GM18951 (cell line): Measurements from ENCODE around the gene TMEM50B.
"Not testable (repeated sequence)": the region's sequence is repeated elsewhere in the genome, so short reads cannot be mapped to it uniquely, and the experiment has no call there.

Experiments
- POLR2A ChIP-seq: IDR thresholded peaks from 4 replicates; pipeline ENCODE4 v1.6.1; 2011; ENCODE audit warnings: mild to moderate bottlenecking; ENCODE audit not compliant: insufficient read length, insufficient read depth; ENCODE audit errors: extremely low read depth
- in situ Hi-C: fragments of 300-500 bp; cut with MboI; formaldehyde crosslinking; loops from one replicate; pipeline ENCODE4 v1.12.0; 2022; ENCODE audit warnings: low sequenced_read_pairs, mixed read lengths, inconsistent platforms; ENCODE audit not compliant: unreplicated experiment

The TMEM50B gene

DNA sequence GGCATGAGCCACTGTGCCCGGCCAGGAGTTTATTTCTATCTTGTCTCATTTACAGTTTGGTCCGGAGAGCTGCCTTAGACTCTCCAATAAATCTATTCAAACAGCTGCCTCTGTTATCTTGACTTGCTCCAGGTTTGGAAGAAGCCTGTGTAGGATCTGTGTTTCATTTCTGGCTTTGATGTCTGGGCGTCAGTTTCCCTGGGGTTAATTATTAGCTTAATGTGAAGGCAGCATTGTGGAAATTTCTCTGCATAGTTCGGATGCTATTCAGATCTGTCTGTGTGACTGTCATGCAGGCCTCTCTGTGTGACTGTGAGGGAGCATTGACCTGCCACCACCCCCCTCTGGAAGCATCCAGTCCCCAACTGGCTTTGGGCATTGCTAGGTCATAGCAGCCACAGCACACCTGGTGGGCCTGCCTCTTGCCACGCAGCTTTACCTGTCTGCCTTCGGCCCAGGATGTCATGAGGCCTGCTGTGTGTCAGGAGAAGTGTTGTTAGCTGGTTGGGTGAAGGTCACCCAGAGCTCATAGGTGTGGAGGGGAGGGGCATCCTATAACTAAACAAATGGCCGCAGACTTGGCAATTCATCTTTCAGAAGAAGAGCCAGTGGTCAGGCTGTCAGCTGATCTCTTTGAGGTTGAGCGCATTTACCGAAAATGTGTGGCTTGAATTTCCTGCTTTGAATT lies 66.8 kb downstream of the TMEM50B start:
- TF ChIP-seq POLR2A, result no peak
- in situ Hi-C loops, result no loop called here

DNA sequence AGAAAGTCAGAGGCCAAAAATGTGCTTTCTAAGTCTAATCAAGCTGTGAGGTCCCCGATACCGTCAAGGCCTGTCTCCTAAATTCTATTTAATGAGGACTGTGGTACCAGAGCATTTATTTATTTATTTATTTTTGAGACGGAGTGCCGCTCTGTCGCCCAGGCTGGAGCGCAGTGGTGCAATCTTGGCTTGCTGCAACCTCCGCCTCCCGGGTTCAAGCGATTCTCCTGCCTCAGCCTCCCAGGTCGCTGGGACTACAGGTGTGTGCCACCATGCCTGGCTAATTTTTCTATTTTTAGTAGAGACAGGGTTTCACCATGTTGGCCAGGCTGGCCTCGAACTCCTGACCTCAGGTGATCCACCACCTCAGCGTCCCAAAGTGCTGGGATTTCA lies 67.3 kb downstream of the TMEM50B start:
- in situ Hi-C loops, result not testable (repeated sequence)

DNA sequence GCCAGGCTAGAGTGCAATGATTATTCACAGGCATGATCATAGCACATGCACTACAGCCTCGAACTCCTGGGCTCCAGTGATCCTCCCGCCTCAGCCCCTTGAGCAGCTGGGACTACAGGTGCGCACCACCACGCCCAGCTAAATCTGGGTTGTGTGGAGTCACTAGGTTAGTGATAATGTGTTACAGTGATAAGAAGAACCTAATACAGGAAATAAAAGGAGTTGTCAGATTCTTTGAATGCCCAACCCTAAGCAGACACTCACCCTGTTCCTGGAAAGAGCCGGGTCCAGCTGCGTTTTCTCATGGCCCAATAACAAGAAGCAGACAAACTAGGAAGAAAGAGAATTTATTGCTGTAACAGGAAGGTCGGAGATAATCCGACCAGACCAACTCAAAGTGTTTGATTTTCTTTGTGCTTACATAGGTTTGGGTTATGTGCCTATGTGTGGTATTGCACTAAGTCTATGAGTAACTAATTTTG lies 67.8 kb downstream of the TMEM50B start:
- in situ Hi-C loops, result no loop called here
- TF ChIP-seq POLR2A, result no peak

DNA sequence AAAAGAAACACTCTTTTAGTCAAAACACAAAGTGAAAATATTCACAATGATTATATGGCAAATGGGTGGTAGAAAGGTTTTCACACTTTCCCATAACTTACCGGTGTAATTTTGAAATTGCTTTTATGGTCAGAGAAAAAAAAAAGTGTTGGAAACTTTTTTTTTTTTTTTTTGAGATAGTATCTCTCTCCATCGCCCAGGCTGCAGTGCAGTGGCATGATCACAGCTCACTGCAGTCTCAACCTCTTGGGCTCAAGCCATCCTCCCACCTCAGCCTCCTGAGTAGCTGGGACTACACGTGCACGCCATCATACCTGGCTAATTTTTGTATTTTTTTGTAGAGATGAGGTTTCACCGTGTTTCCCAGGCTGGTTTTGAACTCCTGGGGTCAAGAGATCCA lies 73.3 kb downstream of the TMEM50B start:
- no peak for TF ChIP-seq POLR2A
- in situ Hi-C loops, result no loop called here

DNA sequence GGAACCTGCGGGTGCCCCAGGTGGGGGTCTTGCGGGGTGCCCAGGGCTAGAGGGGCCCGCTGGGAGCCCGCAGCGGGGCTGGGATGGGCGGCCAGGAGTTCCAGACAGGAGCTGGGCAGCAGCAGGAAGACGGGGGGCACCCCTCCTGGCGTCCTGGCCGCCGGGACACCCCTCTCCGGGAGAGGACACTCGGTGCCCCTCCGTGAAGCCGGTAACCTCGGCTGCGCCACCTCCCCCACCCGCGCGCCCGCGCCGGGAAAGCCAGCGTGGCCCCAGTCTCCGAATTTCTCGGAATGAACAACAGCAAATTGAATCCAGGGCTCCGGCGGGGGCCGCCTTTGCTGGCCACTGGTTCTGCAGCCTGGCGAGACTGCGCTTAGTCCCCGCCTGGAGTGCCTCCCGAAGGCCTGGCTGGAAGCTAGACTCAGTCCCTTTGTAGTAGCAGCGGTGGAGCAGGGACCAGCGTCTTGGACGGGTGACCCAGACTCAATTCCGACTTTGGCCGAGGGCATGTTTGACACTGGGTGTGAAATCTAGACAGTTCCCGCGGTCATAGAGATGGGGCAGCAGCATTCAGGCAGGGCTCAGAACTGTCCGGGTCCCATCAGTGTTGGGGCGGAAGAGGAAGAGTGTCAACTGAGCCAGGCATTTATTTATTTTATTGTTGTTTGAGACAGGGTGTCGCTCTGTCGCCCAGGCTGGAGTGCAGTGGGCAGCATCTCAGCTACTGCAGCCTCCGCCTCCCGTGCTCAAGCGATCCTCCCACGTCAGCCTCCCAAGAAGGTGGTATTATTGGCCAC lies 75.8 kb downstream of the TMEM50B start:
- in situ Hi-C loops, result no loop called here
- TF ChIP-seq POLR2A, result peak; percentile 33

DNA sequence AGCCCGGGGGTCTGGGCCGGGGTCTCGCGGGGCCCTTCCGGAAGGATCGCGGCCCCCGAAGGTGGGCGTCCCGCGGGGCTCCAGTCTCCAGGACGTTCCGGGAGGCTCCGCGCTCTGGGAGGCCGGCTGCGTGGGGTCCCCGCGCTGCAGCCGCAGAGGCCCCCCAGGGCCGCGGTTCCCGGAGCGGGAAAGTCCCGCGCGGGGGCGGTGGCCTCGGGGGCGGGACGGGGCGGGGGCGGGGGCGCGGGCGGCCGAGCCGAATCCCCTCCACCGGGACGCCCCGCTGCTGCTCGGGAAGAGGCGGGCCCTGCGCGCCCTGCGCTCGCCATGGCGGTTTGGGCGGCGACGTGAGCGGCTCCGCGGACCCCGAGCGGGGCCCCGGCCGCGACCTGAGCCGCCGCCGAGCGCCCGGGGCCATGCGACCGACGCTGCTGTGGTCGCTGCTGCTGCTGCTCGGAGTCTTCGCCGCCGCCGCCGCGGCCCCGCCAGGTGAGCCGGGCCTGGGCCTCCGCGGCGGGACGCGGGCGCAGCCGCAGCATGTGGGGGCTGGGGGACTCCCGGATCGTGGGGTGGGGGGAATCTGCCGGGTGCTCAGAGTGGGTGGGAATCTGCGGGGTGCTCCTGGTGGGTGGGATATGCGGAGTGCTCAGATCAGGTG lies 76.5 kb downstream of the TMEM50B start, which contains the start of gene IFNGR2:
IFNGR2 (plus strand) TSS at position 286 of the 658 bp plus-strand sequence; CDS start at position 417, 131 bp downstream.
- TF ChIP-seq POLR2A, result peak; percentile 72
- in situ Hi-C loops, result no loop called here

DNA sequence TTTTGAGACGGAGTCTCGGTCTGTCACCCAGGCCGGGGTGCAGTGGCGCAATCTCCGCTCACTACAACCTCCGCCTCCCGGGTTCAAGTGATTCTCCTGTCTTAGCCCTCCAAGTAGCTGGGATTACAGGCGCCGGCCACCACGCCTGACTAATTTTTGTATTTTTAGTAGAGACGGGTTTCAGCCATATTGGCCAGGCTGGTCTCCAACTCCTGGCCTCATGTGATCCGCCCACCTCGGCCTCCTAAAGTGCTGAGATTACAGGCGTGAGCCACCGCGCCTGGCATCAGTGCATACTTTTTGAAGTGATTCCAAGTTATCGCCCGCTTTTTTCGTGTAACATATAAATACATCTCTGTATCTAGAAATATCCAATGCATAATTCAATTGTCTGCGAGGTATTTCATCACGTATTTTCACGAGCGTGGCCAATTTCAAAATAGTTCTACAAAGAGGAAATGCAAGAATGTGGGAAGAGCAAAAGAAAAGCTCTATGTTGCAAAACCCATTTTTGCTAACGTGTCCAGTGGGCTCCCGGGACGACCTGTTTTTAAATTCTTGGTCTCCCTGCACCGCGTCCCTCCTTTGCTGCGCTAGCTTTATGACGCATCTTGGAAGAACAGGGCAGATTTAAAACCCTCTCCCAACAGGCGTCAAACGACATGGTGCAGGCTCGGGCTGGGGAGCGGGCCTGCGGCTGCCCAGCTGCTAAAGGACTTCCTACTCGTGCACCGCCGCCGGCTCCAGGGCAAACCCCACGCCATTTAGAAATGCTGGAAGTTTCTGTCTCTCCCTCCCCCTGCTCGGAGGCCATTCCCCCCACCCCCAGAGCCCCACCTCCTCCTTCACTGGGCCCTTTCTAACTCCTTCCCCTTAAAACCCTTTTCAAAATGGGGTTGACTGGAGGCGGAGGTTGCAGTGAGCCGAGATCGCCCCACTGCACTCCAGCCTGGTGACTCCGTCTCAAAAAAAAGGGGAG lies 77.5 kb downstream of the TMEM50B start:
- in situ Hi-C loops, result no loop called here
- no peak for TF ChIP-seq POLR2A

DNA sequence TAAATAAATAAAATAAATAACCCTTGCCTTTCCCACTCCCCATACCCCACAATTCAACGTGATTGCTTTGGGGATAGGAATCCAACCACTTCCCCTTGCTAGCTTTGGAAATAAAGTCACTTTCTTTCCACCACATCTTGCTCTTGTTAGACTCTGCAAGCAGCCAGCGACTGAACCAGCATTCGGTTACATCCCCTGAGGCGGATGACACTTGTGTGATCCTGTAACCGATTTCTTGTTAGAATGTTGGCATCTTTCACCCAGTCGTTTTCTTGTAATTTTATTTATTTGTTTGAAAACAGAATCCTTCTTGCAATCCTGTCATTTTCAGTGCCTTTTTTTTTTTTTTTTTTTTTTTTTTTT lies 78.2 kb downstream of the TMEM50B start:
- in situ Hi-C loops, result no loop called here
- no peak for TF ChIP-seq POLR2A
